ENCODE data around the gene POLR3GL.
"Not testable (repeated sequence)": the region's sequence is repeated elsewhere in the genome, so short reads cannot be mapped to it uniquely, and the experiment has no call there.

The POLR3GL gene

GRCh38 chr1:145927916-145928643 lies 36.4 kb upstream of the POLR3GL start:
- Histone ChIP-seq H3K4me3 (ENCODE audit: low read length in 2 of 2) (peak overlapping the region; percentile 89 to 90), H3K27ac (ENCODE audit: low read length) (peak overlapping the region; percentile 96), H3K36me3 (ENCODE audit: control insufficient read depth in 2 of 2, insufficient read depth in 2 of 2, low read length in 2 of 2) (peaks cover 2 to 7% of the 10 kb centered on the region in 2 donors), H3K27me3 (ENCODE audit: control insufficient read depth in 1 of 2, insufficient read depth in 2 of 2, low read length in 2 of 2) (no peaks in the 10 kb centered on the region), H3K9me3 (ENCODE audit: control insufficient read depth in 2 of 2, low read length in 2 of 2) (no peaks in the 10 kb centered on the region), H3K9ac (ENCODE audit: low read length in 2 of 2) (peak overlapping the region; percentile 97 to 98), H3K4me1 (ENCODE audit: control insufficient read depth, insufficient read depth, low read length) (peaks cover 17% of the 10 kb centered on the region)

GRCh38 chr1:145932522-145933009 lies 31.9 kb upstream of the POLR3GL start:
- not testable (repeated sequence) for H3K27me3 ChIP-seq (ENCODE audit: control insufficient read depth in 1 of 2, insufficient read depth in 2 of 2, low read length in 2 of 2); H3K27ac ChIP-seq (ENCODE audit: low read length); H3K9me3 ChIP-seq (ENCODE audit: control insufficient read depth in 2 of 2, low read length in 2 of 2); H3K9ac ChIP-seq (ENCODE audit: low read length in 2 of 2); H3K4me1 ChIP-seq (ENCODE audit: control insufficient read depth, insufficient read depth, low read length); H3K4me3 ChIP-seq (ENCODE audit: low read length in 2 of 2)
- H3K36me3 ChIP-seq (ENCODE audit: control insufficient read depth in 2 of 2, insufficient read depth in 2 of 2, low read length in 2 of 2), result peaks cover 18 to 25% of the 10 kb centered on the region in 2 donors

GRCh38 chr1:145935708-145936107 lies 28.8 kb upstream of the POLR3GL start:
- Histone ChIP-seq H3K27me3 (ENCODE audit: control insufficient read depth in 1 of 2, insufficient read depth in 2 of 2, low read length in 2 of 2) (no peaks in the 10 kb centered on the region), H3K9me3 (ENCODE audit: control insufficient read depth in 2 of 2, low read length in 2 of 2) (no peaks in the 10 kb centered on the region), H3K4me1 (ENCODE audit: control insufficient read depth, insufficient read depth, low read length) (no peaks in the 10 kb centered on the region), H3K9ac (ENCODE audit: low read length in 2 of 2) (no peak overlapping the region), H3K27ac (ENCODE audit: low read length) (no peak overlapping the region), H3K36me3 (ENCODE audit: control insufficient read depth in 2 of 2, insufficient read depth in 2 of 2, low read length in 2 of 2) (peaks cover 18 to 25% of the 10 kb centered on the region in 2 donors), H3K4me3 (ENCODE audit: low read length in 2 of 2) (no peak overlapping the region)

GRCh38 chr1:145936247-145936646 lies 28.2 kb upstream of the POLR3GL start:
- Histone ChIP-seq H3K9me3 (ENCODE audit: control insufficient read depth in 2 of 2, low read length in 2 of 2) (no peaks in the 10 kb centered on the region), H3K27me3 (ENCODE audit: control insufficient read depth in 1 of 2, insufficient read depth in 2 of 2, low read length in 2 of 2) (no peaks in the 10 kb centered on the region), H3K36me3 (ENCODE audit: control insufficient read depth in 2 of 2, insufficient read depth in 2 of 2, low read length in 2 of 2) (peaks cover 18 to 25% of the 10 kb centered on the region in 2 donors), H3K27ac (ENCODE audit: low read length) (no peak overlapping the region), H3K9ac (ENCODE audit: low read length in 2 of 2) (no peak overlapping the region), H3K4me3 (ENCODE audit: low read length in 2 of 2) (no peak overlapping the region), H3K4me1 (ENCODE audit: control insufficient read depth, insufficient read depth, low read length) (no peaks in the 10 kb centered on the region)

GRCh38 chr1:145937436-145937835 lies 27.1 kb upstream of the POLR3GL start:
- Histone ChIP-seq H3K4me1 (ENCODE audit: control insufficient read depth, insufficient read depth, low read length) (no peaks in the 10 kb centered on the region), H3K4me3 (ENCODE audit: low read length in 2 of 2) (no peak overlapping the region), H3K27ac (ENCODE audit: low read length) (no peak overlapping the region), H3K27me3 (ENCODE audit: control insufficient read depth in 1 of 2, insufficient read depth in 2 of 2, low read length in 2 of 2) (no peaks in the 10 kb centered on the region), H3K9me3 (ENCODE audit: control insufficient read depth in 2 of 2, low read length in 2 of 2) (no peaks in the 10 kb centered on the region), H3K36me3 (ENCODE audit: control insufficient read depth in 2 of 2, insufficient read depth in 2 of 2, low read length in 2 of 2) (peaks cover 22 to 27% of the 10 kb centered on the region in 2 donors), H3K9ac (ENCODE audit: low read length in 2 of 2) (no peak overlapping the region)

- Histone ChIP-seq H3K9ac (ENCODE audit: low read length in 2 of 2) (no peak overlapping the region), H3K36me3 (ENCODE audit: control insufficient read depth in 2 of 2, insufficient read depth in 2 of 2, low read length in 2 of 2) (peaks cover 16 to 17% of the 10 kb centered on the region in 2 donors), H3K27ac (ENCODE audit: low read length) (no peak overlapping the region)
These were observed 22.1 kb upstream of the POLR3GL start for GRCh38 chr1:145942405-145942804.

GRCh38 chr1:145942871-145943270 lies 21.6 kb upstream of the POLR3GL start:
- H3K27me3 ChIP-seq (ENCODE audit: control insufficient read depth in 1 of 2, insufficient read depth in 2 of 2, low read length in 2 of 2), result no peaks in the 10 kb centered on the region
- no peak overlapping the region for H3K27ac ChIP-seq (ENCODE audit: low read length)
- no peaks in the 10 kb centered on the region for H3K4me1 ChIP-seq (ENCODE audit: control insufficient read depth, insufficient read depth, low read length)
- no peak overlapping the region for H3K9ac ChIP-seq (ENCODE audit: low read length in 2 of 2)
- H3K4me3 ChIP-seq (ENCODE audit: low read length in 2 of 2), result no peak overlapping the region
- no peaks in the 10 kb centered on the region for H3K9me3 ChIP-seq (ENCODE audit: control insufficient read depth in 2 of 2, low read length in 2 of 2)
- H3K36me3 ChIP-seq (ENCODE audit: control insufficient read depth in 2 of 2, insufficient read depth in 2 of 2, low read length in 2 of 2), result peaks cover 13 to 16% of the 10 kb centered on the region in 2 donors

More at GRCh38 chr1:145942405-145942804, 22.1 kb upstream of the POLR3GL start:
- H3K4me3 ChIP-seq (ENCODE audit: low read length in 2 of 2), result no peak overlapping the region
- H3K9me3 ChIP-seq (ENCODE audit: control insufficient read depth in 2 of 2, low read length in 2 of 2), result no peaks in the 10 kb centered on the region
- H3K4me1 ChIP-seq (ENCODE audit: control insufficient read depth, insufficient read depth, low read length), result no peaks in the 10 kb centered on the region
- H3K27me3 ChIP-seq (ENCODE audit: control insufficient read depth in 1 of 2, insufficient read depth in 2 of 2, low read length in 2 of 2), result no peaks in the 10 kb centered on the region

GRCh38 chr1:145944532-145944931 lies 20.0 kb upstream of the POLR3GL start:
- peaks cover 13 to 21% of the 10 kb centered on the region in 2 donors for H3K36me3 ChIP-seq (ENCODE audit: control insufficient read depth in 2 of 2, insufficient read depth in 2 of 2, low read length in 2 of 2)

GRCh38 chr1:145946477-145946986 lies 18.0 kb upstream of the POLR3GL start:
- Histone ChIP-seq H3K4me1 (ENCODE audit: control insufficient read depth, insufficient read depth, low read length) (peaks cover 3% of the 10 kb centered on the region), H3K9me3 (ENCODE audit: control insufficient read depth in 2 of 2, low read length in 2 of 2) (no peaks in the 10 kb centered on the region), H3K9ac (ENCODE audit: low read length in 2 of 2) (no peak overlapping the region), H3K27me3 (ENCODE audit: control insufficient read depth in 1 of 2, insufficient read depth in 2 of 2, low read length in 2 of 2) (no peaks in the 10 kb centered on the region), H3K27ac (ENCODE audit: low read length) (no peak overlapping the region), H3K36me3 (ENCODE audit: control insufficient read depth in 2 of 2, insufficient read depth in 2 of 2, low read length in 2 of 2) (peaks cover 12 to 25% of the 10 kb centered on the region in 2 donors), H3K4me3 (ENCODE audit: low read length in 2 of 2) (no peak overlapping the region)

More at GRCh38 chr1:145944532-145944931, 20.0 kb upstream of the POLR3GL start:
- H3K9ac ChIP-seq (ENCODE audit: low read length in 2 of 2), result no peak overlapping the region
- no peaks in the 10 kb centered on the region for H3K27me3 ChIP-seq (ENCODE audit: control insufficient read depth in 1 of 2, insufficient read depth in 2 of 2, low read length in 2 of 2)
- H3K4me3 ChIP-seq (ENCODE audit: low read length in 2 of 2), result no peak overlapping the region
- no peaks in the 10 kb centered on the region for H3K4me1 ChIP-seq (ENCODE audit: control insufficient read depth, insufficient read depth, low read length)
- no peaks in the 10 kb centered on the region for H3K9me3 ChIP-seq (ENCODE audit: control insufficient read depth in 2 of 2, low read length in 2 of 2)
- no peak overlapping the region for H3K27ac ChIP-seq (ENCODE audit: low read length)

- peaks cover 3% of the 10 kb centered on the region for H3K4me1 ChIP-seq (ENCODE audit: control insufficient read depth, insufficient read depth, low read length)
These were observed 16.9 kb upstream of the POLR3GL start for GRCh38 chr1:145947551-145947950.

GRCh38 chr1:145949219-145949618 lies 15.3 kb upstream of the POLR3GL start:
- H3K36me3 ChIP-seq (ENCODE audit: control insufficient read depth in 2 of 2, insufficient read depth in 2 of 2, low read length in 2 of 2), result peaks cover 7 to 20% of the 10 kb centered on the region in 2 donors
- no peaks in the 10 kb centered on the region for H3K9me3 ChIP-seq (ENCODE audit: control insufficient read depth in 2 of 2, low read length in 2 of 2)
- no peaks in the 10 kb centered on the region for H3K27me3 ChIP-seq (ENCODE audit: control insufficient read depth in 1 of 2, insufficient read depth in 2 of 2, low read length in 2 of 2)
- H3K27ac ChIP-seq (ENCODE audit: low read length), result no peak overlapping the region
- H3K4me3 ChIP-seq (ENCODE audit: low read length in 2 of 2), result no peak overlapping the region
- H3K4me1 ChIP-seq (ENCODE audit: control insufficient read depth, insufficient read depth, low read length), result peaks cover 9% of the 10 kb centered on the region
- H3K9ac ChIP-seq (ENCODE audit: low read length in 2 of 2), result no peak overlapping the region

More at GRCh38 chr1:145947551-145947950, 16.9 kb upstream of the POLR3GL start:
- Histone ChIP-seq H3K36me3 (ENCODE audit: control insufficient read depth in 2 of 2, insufficient read depth in 2 of 2, low read length in 2 of 2) (peaks cover 12 to 22% of the 10 kb centered on the region in 2 donors), H3K27ac (ENCODE audit: low read length) (no peak overlapping the region), H3K9me3 (ENCODE audit: control insufficient read depth in 2 of 2, low read length in 2 of 2) (no peaks in the 10 kb centered on the region), H3K9ac (ENCODE audit: low read length in 2 of 2) (no peak overlapping the region), H3K4me3 (ENCODE audit: low read length in 2 of 2) (no peak overlapping the region), H3K27me3 (ENCODE audit: control insufficient read depth in 1 of 2, insufficient read depth in 2 of 2, low read length in 2 of 2) (no peaks in the 10 kb centered on the region)
